Measurements from ENCODE around the gene C19orf85.

- TF ChIP-seq CTCF (IDR thresholded peaks at IDR 0.05) (no peak), POLR2A (IDR thresholded peaks at IDR 0.05) (no peak)
Observed at GRCh38 chr19:55444646-55445045, 19.9 kb downstream of the C19orf85 start.

Data from adrenal gland (tissue), 5 donors.